MM.1S (cell line): Measurements from ENCODE around the gene CCL2.

Experiments used
- DNase-seq: peaks from one replicate; pipeline ENCODE4 v3.0.0-alpha.2; 2015
- H2AFZ ChIP-seq: fragments of 300-600 bp; sonication (generic); 2 replicates; pipeline ENCODE4 v1.6.0; 2016; ENCODE audit warnings: antibody characterized with exemption, low read length
- H3F3A ChIP-seq: fragments of 300-600 bp; sonication (generic); 2 replicates; pipeline ENCODE4 v1.6.1; 2016; ENCODE audit warnings: mild to moderate bottlenecking, antibody characterized with exemption, low read length, moderate library complexity, mixed read lengths; ENCODE audit not compliant: insufficient read depth
- H3K27ac ChIP-seq: fragments of 300-600 bp; sonication (generic); 2 replicates; pipeline ENCODE4 v1.5.1; 2016; ENCODE audit warnings: mild to moderate bottlenecking, low read length
- H3K27me3 ChIP-seq: fragments of 300-600 bp; sonication (generic); replicated peaks from 2 replicates; pipeline ENCODE4 v1.6.0; 2016; ENCODE audit warnings: low read length; ENCODE audit not compliant: insufficient read depth
- H3K36me3 ChIP-seq: fragments of 300-600 bp; sonication (generic); replicated peaks from 2 replicates; pipeline ENCODE4 v1.6.1; 2016; ENCODE audit warnings: mild to moderate bottlenecking, low read length, mixed read lengths; ENCODE audit not compliant: insufficient read depth
- H3K4me1 ChIP-seq: fragments of 300-600 bp; sonication (generic); 2 replicates; pipeline ENCODE4 v1.6.1; 2016; ENCODE audit warnings: low read length, mixed read lengths
- H3K4me2 ChIP-seq: fragments of 300-600 bp; sonication (generic); 2 replicates; pipeline ENCODE4 v1.6.0; 2016; ENCODE audit warnings: low read depth, low read length
- H3K4me3 ChIP-seq: fragments of 300-600 bp; sonication (generic); 2 replicates; pipeline ENCODE4 v1.5.1; 2016; ENCODE audit warnings: low read length, mixed read lengths
- H3K79me2 ChIP-seq: fragments of 300-600 bp; sonication (generic); 2 replicates; pipeline ENCODE4 v1.6.1; 2016; ENCODE audit warnings: mixed run types, low read length, mixed read lengths
- H3K9ac ChIP-seq: fragments of 300-600 bp; sonication (generic); 2 replicates; pipeline ENCODE4 v1.6.1; 2016; ENCODE audit warnings: low read length, mixed read lengths
- H3K9me2 ChIP-seq: fragments of 300-600 bp; sonication (generic); replicated peaks from 2 replicates; pipeline ENCODE4 v1.6.1; 2016; ENCODE audit warnings: mild to moderate bottlenecking, low read length, mixed read lengths; ENCODE audit not compliant: insufficient read depth
- H3K9me3 ChIP-seq: fragments of 300-600 bp; sonication (generic); replicated peaks from 2 replicates; pipeline ENCODE4 v1.6.1; 2016; ENCODE audit warnings: mild to moderate bottlenecking, low read length, mixed read lengths; ENCODE audit not compliant: insufficient read depth
- H4K20me1 ChIP-seq: fragments of 300-600 bp; sonication (generic); 2 replicates; pipeline ENCODE4 v1.6.1; 2016; ENCODE audit warnings: mild to moderate bottlenecking, low read length, moderate library complexity, mixed read lengths; ENCODE audit not compliant: insufficient read depth
- CTCF ChIP-seq: fragments of 300-600 bp; sonication (generic); IDR thresholded peaks from 2 replicates; pipeline ENCODE4 v1.5.1; 2016; ENCODE audit warnings: antibody characterized with exemption, low read length, mixed read lengths
- EZH2 ChIP-seq: fragments of 300-600 bp; sonication (generic); optimal IDR thresholded peaks from 2 replicates; pipeline ENCODE3; 2017; ENCODE audit warnings: low read depth, mild to moderate bottlenecking, antibody characterized with exemption, low read length, mixed read lengths
- EZH2phosphoT487 ChIP-seq: fragments of 300-600 bp; sonication (generic); IDR thresholded peaks from 2 replicates; pipeline ENCODE4 v1.6.1; 2018; ENCODE audit warnings: antibody characterized with exemption, low read length

The CCL2 gene

DNA sequence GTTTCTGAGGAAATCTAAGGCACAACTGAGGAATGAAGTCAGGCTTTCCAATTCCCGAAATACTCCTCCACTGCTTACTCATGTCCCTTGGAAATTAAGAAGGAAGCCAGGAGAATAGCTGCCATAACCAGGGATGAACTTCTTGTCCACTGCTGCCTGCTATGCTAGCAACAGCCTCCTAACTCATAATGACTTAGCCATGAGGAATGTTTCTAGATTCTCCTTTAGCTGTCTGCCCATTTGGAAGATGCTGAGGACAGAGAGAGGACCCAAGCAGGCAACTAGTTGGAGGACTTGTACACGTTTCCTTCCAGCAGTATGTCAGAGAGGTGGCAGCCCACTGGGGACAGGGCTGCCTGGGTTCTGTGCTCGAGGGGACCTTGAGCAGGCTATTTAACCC, 939 bp upstream of the CCL2 start:
- Histone ChIP-seq H3K36me3 (no peaks in the 10 kb centered on the region), H3K4me2 (no peak overlapping the region), H3K9me3 (no peaks in the 10 kb centered on the region), H3K9me2 (no peaks in the 10 kb centered on the region), H3K27ac (no peak overlapping the region), H2AFZ (no peak overlapping the region), H4K20me1 (no peaks in the 10 kb centered on the region), H3K79me2 (no peaks in the 10 kb centered on the region), H3K27me3 (no peaks in the 10 kb centered on the region), H3K9ac (no peak overlapping the region), H3F3A (no peaks in the 10 kb centered on the region), H3K4me3 (no peak overlapping the region), H3K4me1 (peaks cover 22% of the 10 kb centered on the region)
- no peak for DNase-seq
- TF ChIP-seq EZH2 (no peak), CTCF (no peak), EZH2phosphoT487 (no peak)

DNA sequence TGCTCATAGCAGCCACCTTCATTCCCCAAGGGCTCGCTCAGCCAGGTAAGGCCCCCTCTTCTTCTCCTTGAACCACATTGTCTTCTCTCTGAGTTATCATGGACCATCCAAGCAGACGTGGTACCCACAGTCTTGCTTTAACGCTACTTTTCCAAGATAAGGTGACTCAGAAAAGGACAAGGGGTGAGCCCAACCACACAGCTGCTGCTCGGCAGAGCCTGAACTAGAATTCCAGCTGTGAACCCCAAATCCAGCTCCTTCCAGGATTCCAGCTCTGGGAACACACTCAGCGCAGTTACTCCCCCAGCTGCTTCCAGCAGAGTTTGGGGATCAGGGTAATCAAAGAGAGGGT, 272 bp downstream of the CCL2 start:
- Histone ChIP-seq H3K9me2 (no peaks in the 10 kb centered on the region), H3K36me3 (no peaks in the 10 kb centered on the region), H3K79me2 (no peaks in the 10 kb centered on the region), H3K27ac (no peak overlapping the region), H3K4me3 (peak overlapping the region; percentile 39), H3F3A (no peaks in the 10 kb centered on the region), H3K4me2 (peak overlapping the region; percentile 70), H3K27me3 (no peaks in the 10 kb centered on the region), H4K20me1 (no peaks in the 10 kb centered on the region), H3K9ac (no peak overlapping the region), H2AFZ (peak overlapping the region; percentile 71), H3K4me1 (peaks cover 19% of the 10 kb centered on the region), H3K9me3 (no peaks in the 10 kb centered on the region)
- no peak for TF ChIP-seq EZH2phosphoT487
- TF ChIP-seq CTCF = no peak
- TF ChIP-seq EZH2 = no peak
- DNase-seq = no peak

DNA sequence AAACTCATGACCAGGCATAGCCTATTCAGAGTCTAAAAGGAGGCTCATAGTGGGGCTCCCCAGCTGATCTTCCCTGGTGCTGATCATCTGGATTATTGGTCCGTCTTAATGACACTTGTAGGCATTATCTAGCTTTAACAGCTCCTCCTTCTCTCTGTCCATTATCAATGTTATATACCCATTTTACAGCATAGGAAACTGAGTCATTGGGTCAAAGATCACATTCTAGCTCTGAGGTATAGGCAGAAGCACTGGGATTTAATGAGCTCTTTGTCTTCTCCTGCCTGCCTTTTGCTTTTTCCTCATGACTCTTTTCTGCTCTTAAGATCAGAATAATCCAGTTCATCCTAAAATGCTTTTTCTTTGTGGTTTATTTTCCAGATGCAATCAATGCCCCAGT, 756 bp downstream of the CCL2 start:
- Histone ChIP-seq H3K9ac (no peak overlapping the region), H3K9me3 (no peaks in the 10 kb centered on the region), H2AFZ (no peak overlapping the region), H3F3A (no peaks in the 10 kb centered on the region), H3K79me2 (no peaks in the 10 kb centered on the region), H3K4me3 (no peak overlapping the region), H3K27ac (no peak overlapping the region), H3K4me2 (peak overlapping the region; percentile 70; the same call in 1 of the 2 replicates), H3K27me3 (no peaks in the 10 kb centered on the region), H3K36me3 (no peaks in the 10 kb centered on the region), H4K20me1 (no peaks in the 10 kb centered on the region), H3K9me2 (no peaks in the 10 kb centered on the region), H3K4me1 (peaks cover 19% of the 10 kb centered on the region)
- no peak for DNase-seq
- no peak for TF ChIP-seq EZH2phosphoT487
- TF ChIP-seq CTCF = no peak
